ENCODE measurements around the gene MAN1B1. TPM values are rescaled to one million over a fixed set of nuclear protein-coding genes. Genes with fewer than 3 reads are reported as not detected.

The MAN1B1 gene
- total RNA-seq, 1 donor from 2014 or later = 31.8 TPM

DNA sequence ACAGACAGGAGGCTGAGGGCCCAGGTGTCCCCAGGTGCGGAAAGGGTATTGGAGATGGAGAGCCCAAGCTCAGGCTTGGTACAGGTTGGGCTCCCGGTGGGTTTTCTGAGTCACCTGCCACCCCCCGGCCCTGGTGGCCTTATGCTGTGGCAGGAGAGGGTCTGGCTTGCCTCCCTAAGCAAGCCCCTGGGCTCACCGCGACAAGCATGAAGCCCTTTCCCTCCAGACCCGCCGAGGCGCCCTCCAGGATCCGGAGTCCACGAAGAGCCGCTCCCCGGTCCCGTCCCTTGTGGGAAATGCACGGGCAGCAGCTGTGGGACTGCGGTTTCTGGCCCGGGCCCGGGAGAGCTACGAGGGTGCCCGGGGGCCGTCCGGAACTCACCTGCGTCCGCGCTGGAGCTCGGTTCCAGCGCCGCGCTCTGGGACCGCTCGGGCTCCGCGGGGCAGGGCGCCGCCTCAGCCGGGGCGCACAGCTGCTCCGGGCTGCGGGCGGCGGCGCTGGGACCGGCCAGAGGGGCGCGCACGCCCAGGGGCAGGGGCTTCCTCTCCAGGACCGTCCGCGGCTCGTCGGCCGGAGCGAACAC, 17.2 kb upstream of the MAN1B1 start:
- H3K9me3 ChIP-seq (ENCODE audit: control insufficient read depth in 3 of 3, low read length in 3 of 3) = no peaks in the 10 kb centered on the region
- H3K4me3 ChIP-seq (ENCODE audit: low read length in 3 of 3) = no peak overlapping the region
- H3K9ac ChIP-seq (ENCODE audit: low read depth in 1 of 3, low read length in 3 of 3) = no peak overlapping the region
- H3K27me3 ChIP-seq (ENCODE audit: control insufficient read depth in 3 of 3, insufficient read depth in 3 of 3, low read length in 3 of 3) = peaks cover 5 to 18% (median 11%) of the 10 kb centered on the region in 3 donors
- H3K4me1 ChIP-seq (ENCODE audit: control insufficient read depth in 3 of 3, insufficient read depth in 3 of 3, low read length in 3 of 3) = peaks cover 8 to 17% (median 12%) of the 10 kb centered on the region in 3 donors
- no peak overlapping the region for H3K27ac ChIP-seq (ENCODE audit: low read depth, low read length)
- H3K36me3 ChIP-seq (ENCODE audit: control insufficient read depth in 3 of 3, insufficient read depth in 3 of 3, low read length in 3 of 3) = no peaks in the 10 kb centered on the region

- Histone ChIP-seq H3K36me3 (ENCODE audit: control insufficient read depth in 3 of 3, insufficient read depth in 3 of 3, low read length in 3 of 3) (no peaks in the 10 kb centered on the region), H3K27ac (ENCODE audit: low read depth, low read length) (peak within 1 kb of the TSS; percentile 40), H3K9me3 (ENCODE audit: control insufficient read depth in 3 of 3, low read length in 3 of 3) (no peaks in the 10 kb centered on the region), H3K9ac (ENCODE audit: low read depth in 1 of 3, low read length in 3 of 3) (peak within 1 kb of the TSS in 2 of 3 donors; percentile 32 to 60), H3K4me3 (ENCODE audit: low read length in 3 of 3) (peak within 1 kb of the TSS; percentile 14 to 59 (median 49)), H3K4me1 (ENCODE audit: control insufficient read depth in 3 of 3, insufficient read depth in 3 of 3, low read length in 3 of 3) (peaks cover 8 to 17% (median 12%) of the 10 kb centered on the region in 3 donors), H3K27me3 (ENCODE audit: control insufficient read depth in 3 of 3, insufficient read depth in 3 of 3, low read length in 3 of 3) (peaks cover 5 to 18% (median 11%) of the 10 kb centered on the region in 3 donors)
Measured at GRCh38 chr9:137070201-137070905, 16.4 kb upstream of the MAN1B1 start, which contains the start of gene SAPCD2. SAPCD2 (minus strand) TSS chr9:137070557; CDS start chr9:137070460, 97 bp downstream.

DNA sequence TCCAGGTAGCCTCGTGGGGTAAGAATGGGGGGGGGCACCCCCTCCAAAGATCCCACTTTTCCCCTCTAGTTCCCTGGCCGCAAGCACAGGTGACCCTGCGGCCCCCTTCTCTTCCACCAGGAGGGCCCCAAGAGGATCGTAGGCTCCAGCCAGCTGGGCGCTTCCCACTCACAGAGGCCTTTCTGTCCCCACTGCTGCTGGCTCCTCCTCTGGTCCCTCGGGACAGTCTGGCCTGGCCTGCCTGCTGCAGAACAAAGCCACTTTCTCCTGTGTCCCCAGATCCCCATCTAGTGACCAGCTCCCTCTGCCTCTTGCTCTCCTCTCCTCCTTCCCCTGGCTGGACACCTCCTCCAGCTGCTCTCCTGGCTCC, 15.9 kb upstream of the MAN1B1 start:
- H3K27me3 ChIP-seq (ENCODE audit: control insufficient read depth in 3 of 3, insufficient read depth in 3 of 3, low read length in 3 of 3) = peaks cover 5 to 18% (median 11%) of the 10 kb centered on the region in 3 donors
- H3K36me3 ChIP-seq (ENCODE audit: control insufficient read depth in 3 of 3, insufficient read depth in 3 of 3, low read length in 3 of 3) = no peaks in the 10 kb centered on the region
- no peaks in the 10 kb centered on the region for H3K9me3 ChIP-seq (ENCODE audit: control insufficient read depth in 3 of 3, low read length in 3 of 3)
- H3K4me1 ChIP-seq (ENCODE audit: control insufficient read depth in 3 of 3, insufficient read depth in 3 of 3, low read length in 3 of 3) = peaks cover 8 to 17% (median 12%) of the 10 kb centered on the region in 3 donors
- H3K27ac ChIP-seq (ENCODE audit: low read depth, low read length) = peak overlapping the region; percentile 40
- H3K4me3 ChIP-seq (ENCODE audit: low read length in 3 of 3) = peak overlapping the region; percentile 14 to 59 (median 45)
- peak overlapping the region in 2 of 3 donors; percentile 32 to 60 for H3K9ac ChIP-seq (ENCODE audit: low read depth in 1 of 3, low read length in 3 of 3)

- Histone ChIP-seq H3K4me3 (ENCODE audit: low read length in 3 of 3) (peak overlapping the region in 1 of 3 donors; percentile 45), H3K27ac (ENCODE audit: low read depth, low read length) (no peak overlapping the region), H3K9ac (ENCODE audit: low read depth in 1 of 3, low read length in 3 of 3) (peak overlapping the region in 1 of 3 donors; percentile 60)
Measured at GRCh38 chr9:137071282-137071681, 15.5 kb upstream of the MAN1B1 start.

DNA sequence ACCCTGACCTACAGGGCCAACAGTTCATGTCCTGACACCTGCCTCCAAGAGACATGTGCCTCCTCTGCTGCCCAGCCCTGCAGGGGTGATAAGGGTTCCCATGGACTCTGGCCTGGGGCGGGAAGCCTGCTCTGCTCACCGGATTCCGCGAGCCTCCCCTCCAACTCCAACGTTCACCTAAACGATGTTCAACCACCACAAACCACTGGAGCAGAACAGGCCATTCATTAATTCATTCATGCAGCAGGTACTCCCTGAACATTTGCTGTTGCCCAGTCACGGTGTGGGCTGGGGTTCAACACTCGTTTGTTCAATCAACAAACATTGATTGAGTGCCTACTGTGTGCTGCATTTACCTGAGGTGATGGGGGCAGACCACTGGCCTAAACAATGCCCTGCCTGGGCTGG, 12.8 kb upstream of the MAN1B1 start:
- Histone ChIP-seq H3K9me3 (ENCODE audit: control insufficient read depth in 3 of 3, low read length in 3 of 3) (no peaks in the 10 kb centered on the region), H3K36me3 (ENCODE audit: control insufficient read depth in 3 of 3, insufficient read depth in 3 of 3, low read length in 3 of 3) (no peaks in the 10 kb centered on the region), H3K4me1 (ENCODE audit: control insufficient read depth in 3 of 3, insufficient read depth in 3 of 3, low read length in 3 of 3) (peaks cover 14 to 31% (median 26%) of the 10 kb centered on the region in 3 donors), H3K27me3 (ENCODE audit: control insufficient read depth in 3 of 3, insufficient read depth in 3 of 3, low read length in 3 of 3) (peaks cover 4 to 13% (median 7%) of the 10 kb centered on the region in 3 donors), H3K9ac (ENCODE audit: low read depth in 1 of 3, low read length in 3 of 3) (no peak overlapping the region), H3K4me3 (ENCODE audit: low read length in 3 of 3) (no peak overlapping the region), H3K27ac (ENCODE audit: low read depth, low read length) (no peak overlapping the region)

More at GRCh38 chr9:137071282-137071681, 15.5 kb upstream of the MAN1B1 start:
- peaks cover 5 to 18% (median 11%) of the 10 kb centered on the region in 3 donors for H3K27me3 ChIP-seq (ENCODE audit: control insufficient read depth in 3 of 3, insufficient read depth in 3 of 3, low read length in 3 of 3)
- H3K9me3 ChIP-seq (ENCODE audit: control insufficient read depth in 3 of 3, low read length in 3 of 3) = no peaks in the 10 kb centered on the region
- peaks cover 8 to 17% (median 12%) of the 10 kb centered on the region in 3 donors for H3K4me1 ChIP-seq (ENCODE audit: control insufficient read depth in 3 of 3, insufficient read depth in 3 of 3, low read length in 3 of 3)
- no peaks in the 10 kb centered on the region for H3K36me3 ChIP-seq (ENCODE audit: control insufficient read depth in 3 of 3, insufficient read depth in 3 of 3, low read length in 3 of 3)

DNA sequence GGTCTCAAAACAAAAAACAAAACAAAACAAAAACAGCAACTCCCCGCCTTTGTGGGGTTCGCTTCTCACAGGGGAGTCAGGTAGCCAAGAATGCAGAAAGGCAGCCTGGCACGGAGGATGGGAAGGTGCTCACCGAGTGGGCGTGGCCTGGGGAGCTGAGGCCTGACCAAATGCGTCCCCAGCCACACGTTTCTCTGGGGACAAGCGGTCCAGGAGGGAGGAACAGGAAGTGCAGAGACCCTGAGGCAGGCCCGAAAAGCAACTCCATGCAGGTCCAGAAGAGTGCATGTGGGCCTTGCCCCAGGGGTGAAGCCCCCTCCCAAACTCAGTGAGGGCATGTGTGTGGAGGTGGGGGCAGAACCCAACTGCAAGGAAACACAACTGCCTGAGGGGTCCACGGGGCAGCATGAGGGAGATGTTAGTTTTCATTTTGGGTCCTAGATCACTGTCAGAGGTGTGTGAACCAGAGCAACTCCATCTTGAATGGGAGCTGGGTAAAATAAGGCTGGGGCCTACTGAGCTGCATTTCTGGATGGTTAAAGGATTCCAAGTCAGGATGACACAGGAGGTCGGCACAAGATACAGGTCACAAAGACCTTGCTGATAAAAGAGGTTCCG, 12.0 kb upstream of the MAN1B1 start:
- H3K27me3 ChIP-seq (ENCODE audit: control insufficient read depth in 3 of 3, insufficient read depth in 3 of 3, low read length in 3 of 3) = peaks cover 0 to 12% (median 3%) of the 10 kb centered on the region in 3 donors
- no peaks in the 10 kb centered on the region for H3K9me3 ChIP-seq (ENCODE audit: control insufficient read depth in 3 of 3, low read length in 3 of 3)
- peaks cover 4 to 5% (median 5%) of the 10 kb centered on the region in 3 donors for H3K36me3 ChIP-seq (ENCODE audit: control insufficient read depth in 3 of 3, insufficient read depth in 3 of 3, low read length in 3 of 3)
- peaks cover 14 to 24% (median 23%) of the 10 kb centered on the region in 3 donors for H3K4me1 ChIP-seq (ENCODE audit: control insufficient read depth in 3 of 3, insufficient read depth in 3 of 3, low read length in 3 of 3)
- H3K9ac ChIP-seq (ENCODE audit: low read depth in 1 of 3, low read length in 3 of 3) = no peak overlapping the region
- no peak overlapping the region for H3K27ac ChIP-seq (ENCODE audit: low read depth, low read length)
- H3K4me3 ChIP-seq (ENCODE audit: low read length in 3 of 3) = no peak overlapping the region

DNA sequence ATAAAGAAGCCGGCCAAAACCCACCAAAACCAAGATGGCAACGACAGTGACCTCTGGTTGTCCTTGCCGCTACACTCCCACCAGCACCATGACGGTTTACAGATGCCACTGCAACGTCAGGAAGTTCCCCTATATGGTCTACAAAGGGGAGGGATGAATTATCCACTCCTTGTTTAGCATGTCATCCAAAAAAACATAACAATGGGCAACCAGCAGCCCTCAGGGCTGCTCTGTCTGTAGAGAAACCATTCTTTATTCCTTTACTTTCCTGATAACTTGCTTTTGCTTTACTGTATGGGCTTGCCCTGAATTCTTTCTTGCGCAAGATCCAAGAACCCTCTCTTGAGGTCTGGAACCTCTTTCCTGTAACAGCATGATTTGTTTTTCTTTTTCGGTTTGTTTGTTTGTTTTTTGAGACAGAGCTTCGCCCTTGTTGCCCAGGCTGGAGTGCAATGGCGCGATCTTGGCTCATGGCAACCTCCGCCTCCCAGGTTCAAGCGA, 11.5 kb upstream of the MAN1B1 start:
- Histone ChIP-seq H3K27ac (ENCODE audit: low read depth, low read length) (no peak overlapping the region), H3K4me3 (ENCODE audit: low read length in 3 of 3) (no peak overlapping the region), H3K9ac (ENCODE audit: low read depth in 1 of 3, low read length in 3 of 3) (no peak overlapping the region), H3K4me1 (ENCODE audit: control insufficient read depth in 3 of 3, insufficient read depth in 3 of 3, low read length in 3 of 3) (peaks cover 14 to 24% (median 23%) of the 10 kb centered on the region in 3 donors), H3K36me3 (ENCODE audit: control insufficient read depth in 3 of 3, insufficient read depth in 3 of 3, low read length in 3 of 3) (peaks cover 4 to 5% (median 5%) of the 10 kb centered on the region in 3 donors), H3K27me3 (ENCODE audit: control insufficient read depth in 3 of 3, insufficient read depth in 3 of 3, low read length in 3 of 3) (peaks cover 0 to 13% (median 3%) of the 10 kb centered on the region in 3 donors), H3K9me3 (ENCODE audit: control insufficient read depth in 3 of 3, low read length in 3 of 3) (no peaks in the 10 kb centered on the region)

- H3K27me3 ChIP-seq (ENCODE audit: control insufficient read depth in 3 of 3, insufficient read depth in 3 of 3, low read length in 3 of 3) = peaks cover 0 to 13% (median 3%) of the 10 kb centered on the region in 3 donors
- H3K4me1 ChIP-seq (ENCODE audit: control insufficient read depth in 3 of 3, insufficient read depth in 3 of 3, low read length in 3 of 3) = peaks cover 6 to 15% (median 13%) of the 10 kb centered on the region in 3 donors
- peaks cover 7 to 11% (median 7%) of the 10 kb centered on the region in 3 donors for H3K36me3 ChIP-seq (ENCODE audit: control insufficient read depth in 3 of 3, insufficient read depth in 3 of 3, low read length in 3 of 3)
- peak overlapping the region; percentile 36 for H3K27ac ChIP-seq (ENCODE audit: low read depth, low read length)
- peak overlapping the region; percentile 7 to 49 (median 46) for H3K4me3 ChIP-seq (ENCODE audit: low read length in 3 of 3)
- H3K9ac ChIP-seq (ENCODE audit: low read depth in 1 of 3, low read length in 3 of 3) = peak overlapping the region in 1 of 3 donors; percentile 54
- H3K9me3 ChIP-seq (ENCODE audit: control insufficient read depth in 3 of 3, low read length in 3 of 3) = no peaks in the 10 kb centered on the region
Measured at GRCh38 chr9:137076636-137077009, 10.2 kb upstream of the MAN1B1 start.

- peaks cover 6 to 15% (median 13%) of the 10 kb centered on the region in 3 donors for H3K4me1 ChIP-seq (ENCODE audit: control insufficient read depth in 3 of 3, insufficient read depth in 3 of 3, low read length in 3 of 3)
- no peaks in the 10 kb centered on the region for H3K9me3 ChIP-seq (ENCODE audit: control insufficient read depth in 3 of 3, low read length in 3 of 3)
- H3K27me3 ChIP-seq (ENCODE audit: control insufficient read depth in 3 of 3, insufficient read depth in 3 of 3, low read length in 3 of 3) = peaks cover 0 to 13% (median 3%) of the 10 kb centered on the region in 3 donors
- peak within 1 kb of the TSS; percentile 60 to 65 (median 64) for H3K4me3 ChIP-seq (ENCODE audit: low read length in 3 of 3)
- H3K36me3 ChIP-seq (ENCODE audit: control insufficient read depth in 3 of 3, insufficient read depth in 3 of 3, low read length in 3 of 3) = peaks cover 7 to 11% (median 9%) of the 10 kb centered on the region in 3 donors
- H3K9ac ChIP-seq (ENCODE audit: low read depth in 1 of 3, low read length in 3 of 3) = peak within 1 kb of the TSS in 2 of 3 donors; percentile 32 to 78
- peak within 1 kb of the TSS; percentile 36 for H3K27ac ChIP-seq (ENCODE audit: low read depth, low read length)
Measured at GRCh38 chr9:137077010-137077747, 9.6 kb upstream of the MAN1B1 start, which contains the start of gene UAP1L1. UAP1L1 (plus strand) TSS chr9:137077517; CDS start chr9:137077533, 16 bp downstream.
